GM21367 (cell line): ENCODE data around the gene FCAMR.
"Not testable (repeated sequence)": the region's sequence is repeated elsewhere in the genome, so short reads cannot be mapped to it uniquely, and the experiment has no call there.

ENCODE experiments used
- ATAC-seq: cut with Tn5 transposase; IDR thresholded peaks from one replicate; pipeline ENCODE4 v1.9.1; 2021; ENCODE audit not compliant: unreplicated experiment

Gene FCAMR

DNA sequence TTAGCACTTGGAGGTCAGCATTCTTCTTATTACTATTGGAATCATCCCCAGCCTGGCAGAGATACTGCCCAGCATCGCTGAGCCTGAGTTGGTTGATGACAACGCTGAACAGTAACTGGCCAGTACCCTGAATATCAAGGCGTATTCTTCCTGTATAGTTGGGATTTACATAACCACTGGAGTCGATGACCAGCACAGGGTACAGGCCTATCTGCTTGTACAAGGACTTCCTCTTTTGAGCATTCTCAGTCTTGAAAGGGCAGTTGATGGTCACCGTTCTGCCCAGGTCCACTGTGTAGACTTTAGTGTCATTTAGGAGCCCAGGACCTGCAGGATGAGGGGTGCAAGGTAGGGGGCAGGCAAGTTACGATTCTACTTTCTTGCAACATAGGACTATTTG is 32.8 kb downstream of the FCAMR start:
- ATAC-seq: no peak

DNA sequence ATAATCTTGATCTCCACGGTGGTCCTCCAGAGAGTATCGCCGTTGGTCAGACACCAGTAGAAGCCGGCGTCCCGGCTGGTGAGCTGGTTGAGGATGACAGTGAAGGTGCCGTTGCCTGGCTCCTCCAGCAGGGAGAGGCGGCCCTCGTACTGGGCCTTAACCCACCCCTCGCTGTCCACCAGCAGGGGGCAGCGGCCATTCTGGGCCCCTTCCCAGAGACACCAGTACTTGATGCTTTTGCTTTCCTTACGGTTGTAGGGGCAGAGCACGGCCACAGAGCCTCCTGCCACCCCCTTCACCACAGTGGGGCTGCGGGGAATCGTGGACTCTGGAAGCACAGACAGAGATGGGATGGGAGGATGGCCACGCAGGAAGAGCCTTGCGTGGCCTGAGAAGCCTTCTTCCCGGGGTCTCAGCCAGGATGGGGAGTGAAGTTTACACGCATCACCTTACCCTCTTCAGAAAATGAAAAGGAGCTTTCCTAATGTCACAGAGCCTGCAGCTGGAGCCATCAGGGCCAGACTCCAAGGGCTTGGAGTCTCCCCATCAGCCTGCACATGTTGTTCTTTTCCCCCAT is 34.7 kb downstream of the FCAMR start:
- no peak for ATAC-seq

DNA sequence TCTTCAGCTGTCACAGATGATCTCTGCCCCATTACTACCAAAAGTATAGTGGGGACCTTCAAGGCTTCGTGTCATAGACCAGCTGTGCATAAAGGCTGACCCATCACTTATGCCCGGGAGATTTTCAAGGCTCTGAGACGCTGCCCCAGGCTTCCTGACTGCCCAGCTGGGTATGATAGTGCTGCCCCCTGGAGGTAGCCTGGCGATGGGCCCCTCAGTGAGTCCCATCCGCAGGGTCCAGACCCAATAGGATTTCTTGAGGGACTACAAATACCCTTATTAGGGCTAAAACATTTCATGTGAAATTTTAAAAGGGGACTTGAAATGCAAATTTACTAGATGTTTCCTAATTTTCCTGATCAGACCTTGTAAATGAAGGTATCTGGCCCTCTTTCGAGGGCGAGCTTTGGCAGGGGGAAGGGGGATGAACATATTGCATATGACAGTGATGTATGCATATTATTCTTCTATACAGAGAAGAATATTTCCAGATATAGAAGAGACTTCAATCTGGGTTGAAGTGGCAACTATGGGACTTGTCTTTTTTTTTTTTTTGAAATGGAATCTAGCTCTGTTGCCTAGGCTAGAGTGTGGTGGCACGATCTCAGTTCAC is 36.8 kb downstream of the FCAMR start:
- no peak for ATAC-seq

DNA sequence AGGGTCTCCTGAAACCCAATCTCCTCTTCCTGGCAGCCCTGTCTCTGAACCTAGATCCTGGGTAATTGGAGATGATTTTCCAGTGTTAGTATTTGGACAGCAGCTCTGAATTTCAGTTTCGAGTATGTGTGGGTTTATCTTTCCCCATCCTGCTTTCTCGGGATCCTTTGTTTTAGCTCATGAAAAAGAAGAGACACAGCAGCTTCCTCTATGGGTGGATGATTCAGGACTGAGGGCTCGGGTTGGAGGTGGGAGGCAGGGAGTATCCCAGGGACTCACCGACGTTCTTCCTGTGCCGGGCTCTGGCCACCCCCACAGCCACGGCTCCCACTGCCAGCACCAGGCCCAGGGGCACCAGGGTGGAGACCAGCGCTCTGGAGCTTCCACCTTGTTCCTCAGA is 38.1 kb downstream of the FCAMR start:
- ATAC-seq: no peak

DNA sequence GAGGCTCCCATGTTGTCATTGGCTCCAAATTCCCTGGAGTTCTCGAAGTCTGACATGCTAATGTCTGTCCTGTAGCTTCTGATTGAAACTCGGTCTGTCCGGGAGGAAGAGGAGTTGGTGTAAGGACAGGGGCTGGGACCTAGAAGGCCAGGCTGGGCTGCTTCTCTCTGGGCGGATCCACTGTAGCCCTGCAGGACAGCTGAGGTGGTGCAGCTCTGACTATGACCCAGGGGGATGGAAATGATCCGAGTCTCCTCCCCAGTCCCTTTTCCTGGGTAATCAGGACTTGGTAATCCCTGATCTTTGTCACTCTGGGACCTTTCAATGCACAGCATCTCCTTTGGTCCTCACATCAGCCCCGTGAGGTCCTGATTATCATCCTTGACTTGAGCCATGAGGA is 38.6 kb downstream of the FCAMR start:
- no peak for ATAC-seq

DNA sequence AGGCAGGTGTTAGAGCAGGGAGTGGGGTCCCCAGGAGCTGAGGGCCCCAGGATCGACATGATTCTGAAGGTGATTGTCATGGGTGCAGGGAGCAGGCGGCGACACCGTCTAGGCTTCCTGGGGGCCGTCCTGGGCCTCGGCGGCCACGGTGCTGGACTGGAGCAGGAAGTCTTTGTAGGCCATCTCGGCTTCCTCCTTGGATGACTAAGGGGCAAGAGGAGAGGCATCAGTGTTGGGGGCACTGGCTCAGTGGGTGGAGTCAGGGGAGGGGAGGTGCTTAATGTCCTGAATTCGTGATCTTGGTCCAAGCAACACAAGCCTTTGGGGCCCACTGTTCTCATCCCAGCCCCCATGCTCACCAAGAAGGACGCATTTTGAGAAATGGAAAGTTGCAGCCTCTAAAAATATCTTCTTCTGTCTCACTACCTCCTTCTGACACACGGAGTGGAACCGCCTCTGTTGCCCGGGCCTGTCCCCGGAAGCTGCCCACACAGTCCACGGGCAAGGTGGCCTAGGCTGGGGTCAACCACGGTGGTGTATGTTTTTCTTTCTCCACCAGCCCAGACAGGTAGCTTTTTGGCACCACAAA is 40.0 kb downstream of the FCAMR start:
- peak; percentile 70 for ATAC-seq

DNA sequence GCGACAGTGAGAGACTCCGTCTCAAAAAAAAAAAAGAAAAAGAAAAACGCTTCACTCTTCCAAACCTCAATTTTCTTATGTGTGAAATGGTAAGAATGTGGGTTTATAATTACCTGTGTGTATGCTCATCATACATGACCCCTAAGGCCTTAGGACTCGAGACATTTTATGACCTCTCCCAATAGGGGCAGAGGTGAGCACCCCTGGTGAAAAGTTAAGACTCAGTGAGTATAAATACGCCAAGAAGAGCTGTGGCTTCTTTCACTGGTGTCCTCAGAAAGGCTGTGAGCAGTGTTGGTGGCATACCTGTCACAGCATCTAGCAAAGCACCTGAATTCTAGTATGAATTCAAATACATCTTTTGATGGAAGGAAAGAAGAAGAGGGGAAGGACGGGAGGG is 40.7 kb downstream of the FCAMR start:
- no peak for ATAC-seq

DNA sequence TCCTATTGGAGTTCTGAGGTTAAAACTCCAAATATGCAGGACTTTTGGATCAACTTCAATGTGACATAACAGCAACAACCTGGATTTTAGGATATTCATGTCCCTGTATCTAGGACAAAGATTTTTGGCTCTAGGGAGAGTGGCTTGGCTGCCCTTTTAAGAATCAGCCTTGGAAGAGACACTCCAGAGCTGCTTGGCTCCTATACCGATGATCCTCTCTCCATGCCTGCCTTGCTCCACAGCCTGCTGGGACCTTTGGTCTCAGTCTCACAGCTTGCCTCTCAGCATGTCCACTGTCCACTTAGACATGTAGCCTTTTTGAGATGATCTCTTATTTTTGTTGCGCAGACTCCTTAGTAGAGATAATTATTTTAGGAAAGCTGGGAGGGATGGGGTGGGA is 44.0 kb downstream of the FCAMR start:
- ATAC-seq: no peak

DNA sequence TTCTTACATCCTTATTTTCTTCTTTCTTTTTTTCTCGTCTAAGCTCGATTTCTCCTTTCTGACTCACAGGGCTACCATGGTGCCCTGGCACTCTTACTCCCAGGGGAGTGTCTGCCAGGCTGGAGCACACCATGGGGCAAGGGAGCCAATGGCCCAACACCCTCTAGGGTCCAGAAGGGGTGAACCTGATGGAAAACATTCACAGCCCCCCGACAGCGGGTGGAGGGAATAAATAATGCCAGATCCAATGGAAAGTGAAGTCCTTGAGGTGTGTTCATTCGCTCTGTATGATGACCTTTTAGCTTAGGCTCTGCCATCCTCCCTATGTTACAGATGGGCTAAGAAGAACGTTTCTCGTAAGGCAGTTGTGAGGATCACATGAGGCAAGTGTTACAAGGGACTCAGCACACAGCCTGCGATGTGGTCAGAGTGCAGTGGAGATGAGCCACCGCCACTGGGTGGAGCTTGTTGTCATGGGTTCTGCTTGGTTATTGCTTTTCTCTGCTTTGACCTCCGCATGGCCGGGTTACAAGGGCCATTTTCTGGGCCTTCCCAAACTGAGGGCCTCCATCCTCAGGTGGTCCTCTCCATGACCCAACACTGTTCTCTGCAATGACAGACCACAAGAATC is 45.0 kb downstream of the FCAMR start:
- ATAC-seq: peak; percentile 49

DNA sequence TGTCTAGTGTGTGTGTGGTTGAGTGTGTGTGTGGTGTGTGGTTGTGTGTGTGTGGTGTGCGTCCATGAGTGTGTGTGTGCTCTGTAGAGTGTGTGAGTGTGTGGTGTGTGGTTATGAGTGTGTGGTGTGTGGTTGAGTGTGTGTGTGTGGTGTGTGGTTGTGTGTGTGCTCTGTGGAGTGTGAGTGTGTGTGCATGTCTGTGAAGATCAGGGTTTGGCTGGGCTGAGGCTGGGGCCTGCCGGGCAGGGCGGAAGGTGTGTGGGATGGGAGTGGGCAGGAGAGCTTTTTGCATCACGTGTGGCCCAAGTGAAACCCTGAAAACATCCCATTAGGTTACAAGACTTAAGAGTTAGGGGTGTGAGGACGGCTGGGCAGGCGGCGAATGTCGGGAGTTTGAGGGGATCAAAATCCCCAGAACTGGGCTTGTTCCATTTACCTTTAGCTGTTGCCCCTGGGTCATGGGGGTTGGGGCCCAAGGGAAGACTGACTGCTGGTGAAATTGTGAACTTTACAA is 45.6 kb downstream of the FCAMR start:
- ATAC-seq: peak; percentile 24

DNA sequence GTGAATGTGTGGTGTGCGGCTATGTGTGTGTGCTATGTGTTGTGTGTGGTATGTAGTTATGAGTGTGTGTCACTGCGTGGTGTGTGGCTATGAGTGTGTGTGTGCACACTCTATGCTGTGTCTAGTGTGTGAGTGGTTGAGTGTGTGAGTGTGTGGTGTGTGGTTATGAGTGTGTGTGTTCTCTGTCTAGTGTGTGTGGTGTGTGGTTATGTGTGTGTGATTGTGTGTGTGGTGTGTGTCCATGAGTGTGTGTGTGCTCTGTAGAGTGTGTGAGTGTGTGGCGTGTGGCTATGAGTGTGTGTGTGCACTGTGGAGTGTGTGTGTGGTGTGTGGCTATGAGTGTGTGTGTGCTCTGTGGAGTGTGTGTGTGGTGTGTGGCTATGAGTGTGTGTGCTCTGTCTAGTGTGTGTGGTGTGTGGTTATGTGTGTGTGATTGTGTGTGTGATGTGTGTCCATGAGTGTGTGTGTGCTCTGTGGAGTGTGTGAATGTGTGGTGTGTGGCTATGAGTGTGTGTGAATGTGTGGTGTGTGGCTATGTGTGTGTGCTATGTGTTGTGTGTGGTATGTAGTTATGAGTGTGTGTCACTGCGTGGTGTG is 46.2 kb downstream of the FCAMR start:
- ATAC-seq: not testable (repeated sequence)

DNA sequence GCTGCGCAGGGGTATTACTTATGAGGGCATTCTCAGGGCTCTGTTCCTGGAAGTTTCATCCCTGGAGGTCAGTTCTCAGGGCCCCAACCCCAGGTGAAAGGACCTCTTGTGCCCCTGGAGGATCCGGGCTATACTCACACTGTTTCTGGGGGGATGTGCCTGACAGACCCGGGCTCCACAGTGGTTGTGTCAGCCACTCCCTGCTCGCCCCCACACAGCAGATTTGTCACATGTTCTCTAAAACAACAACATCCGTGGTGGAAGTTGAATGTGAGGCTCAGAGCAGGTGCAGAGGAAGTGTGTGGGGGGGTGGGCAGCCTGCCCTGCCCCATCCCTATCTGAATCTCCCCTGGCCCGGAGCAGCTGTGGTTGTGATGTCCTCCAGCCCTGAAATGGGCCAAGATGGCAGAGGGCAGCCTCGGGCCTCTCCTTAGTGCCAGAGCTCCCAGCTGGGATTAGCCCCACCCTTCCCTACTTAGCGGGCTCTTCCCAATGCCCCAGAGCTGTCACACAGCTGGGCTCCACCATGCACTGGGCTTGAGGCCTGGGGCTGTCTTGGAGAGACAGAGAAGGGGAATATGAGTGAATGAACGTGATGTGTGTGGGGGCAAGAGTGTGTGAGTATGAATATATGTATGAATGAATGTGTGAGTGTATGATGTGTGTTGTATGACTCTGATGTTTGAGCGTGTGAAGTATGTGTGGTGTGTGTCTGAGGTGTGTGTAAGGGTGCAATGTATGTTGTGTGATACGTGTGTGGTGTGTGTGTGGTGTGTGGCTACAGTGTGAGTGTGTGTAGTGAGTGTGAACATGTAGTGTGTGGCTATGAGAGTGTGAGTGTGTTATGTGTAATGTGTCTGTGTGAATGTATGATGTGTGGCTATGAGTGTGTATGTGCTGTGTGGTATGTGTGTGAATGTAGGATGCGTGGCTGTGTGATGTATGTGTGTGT is 47.0 kb downstream of the FCAMR start:
- peak; percentile 36 for ATAC-seq

DNA sequence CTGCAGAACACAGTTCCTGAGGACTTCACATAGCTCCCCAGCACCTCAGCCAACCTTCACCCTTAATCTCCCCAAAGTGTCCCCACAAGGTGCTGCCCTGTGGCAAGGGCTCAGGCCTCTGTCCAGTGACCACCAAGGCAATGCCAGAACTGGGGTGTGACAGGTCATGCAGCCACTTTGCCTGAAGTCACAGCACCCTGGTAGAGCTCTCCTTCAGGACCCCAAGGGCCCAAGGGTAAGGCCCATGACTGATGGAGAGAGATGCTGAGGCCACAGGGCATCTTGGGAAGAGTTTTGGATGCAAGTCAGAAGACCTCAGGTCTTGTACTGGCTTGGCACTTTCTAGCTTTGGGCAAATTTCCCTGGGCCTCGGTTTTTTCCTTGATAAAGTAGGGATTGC is 47.7 kb downstream of the FCAMR start:
- no peak for ATAC-seq

DNA sequence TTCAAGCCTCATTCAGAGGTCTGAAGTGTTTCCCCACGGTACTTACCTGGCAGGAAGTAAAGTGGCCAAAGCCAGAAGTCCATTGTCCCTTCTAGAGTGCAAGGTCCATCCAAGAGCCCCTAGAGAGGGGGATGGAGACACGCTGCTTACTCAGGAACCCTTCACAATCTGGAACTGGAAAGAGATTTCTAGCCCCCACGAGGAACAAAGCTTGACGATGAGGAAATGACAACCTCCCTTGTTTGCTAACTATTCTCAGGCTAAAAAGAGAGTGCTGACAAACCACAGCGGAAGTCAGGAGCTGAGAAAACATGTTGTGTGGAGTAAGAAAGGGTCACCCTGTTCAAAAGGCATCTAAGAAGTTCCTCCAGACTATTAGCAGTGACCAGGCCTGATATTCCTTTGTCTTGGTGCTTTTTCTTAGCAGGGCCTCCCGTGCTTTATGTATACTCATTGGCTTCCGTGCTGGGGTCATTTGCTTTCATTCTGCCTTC is 48.4 kb downstream of the FCAMR start, which contains the start of gene FCMR:
Gene FCMR, minus strand, starts transcription at position 170 of the 494 bp plus-strand sequence. Its CDS starts 87 bp downstream, at position 83.
- ATAC-seq: no peak

DNA sequence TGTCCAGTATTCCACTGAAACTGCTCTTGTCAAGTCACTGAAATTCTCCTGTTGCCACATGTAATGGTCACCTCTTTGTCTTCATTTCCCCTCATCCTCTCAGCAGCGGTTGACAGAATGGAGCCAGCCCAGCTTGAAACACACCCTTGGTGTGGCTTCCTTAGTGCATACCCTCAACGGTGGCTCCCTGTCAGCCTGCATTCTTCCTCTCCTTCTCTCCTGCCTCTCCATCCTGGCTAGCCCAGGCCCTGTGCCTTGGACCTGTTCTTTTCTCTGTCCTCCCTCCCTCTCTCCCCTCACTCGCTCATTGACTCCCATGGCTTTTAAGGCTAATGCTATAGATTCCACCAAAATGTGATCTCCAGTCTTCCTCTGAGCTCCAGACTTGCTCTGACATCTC is 52.2 kb downstream of the FCAMR start:
- no peak for ATAC-seq

DNA sequence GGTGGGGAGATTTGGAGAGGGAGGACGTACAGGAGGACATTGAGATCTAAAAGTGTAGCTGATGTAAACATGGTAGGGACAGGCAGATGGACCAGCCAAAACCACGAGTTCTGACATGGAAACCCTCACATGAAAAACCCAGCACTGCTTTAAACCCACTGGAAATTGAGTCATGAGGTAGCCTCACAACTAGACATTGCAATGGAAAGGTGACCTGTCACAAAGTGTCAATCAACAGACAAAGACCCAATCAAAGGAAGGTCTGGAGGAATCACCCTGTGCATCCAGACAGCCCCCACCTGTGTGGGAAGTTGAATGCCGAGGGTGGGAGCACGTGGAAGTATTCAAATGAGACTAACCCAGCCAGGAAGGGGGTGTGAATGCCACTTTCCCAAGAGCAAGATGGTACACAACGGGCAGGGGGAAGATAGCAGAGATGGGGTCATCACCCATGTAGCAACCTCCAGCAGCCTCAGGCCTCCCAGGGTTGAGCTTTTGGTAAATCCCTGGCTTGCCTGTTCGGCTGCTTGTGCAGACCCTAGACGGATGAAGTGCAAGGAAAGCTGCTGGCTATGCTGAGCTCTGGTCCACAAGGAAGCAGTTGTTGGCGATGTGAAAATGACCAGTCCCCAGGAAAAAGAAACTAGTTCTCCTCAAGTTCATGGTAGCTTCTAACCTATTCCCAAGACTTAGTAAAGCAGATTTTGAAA is 54.1 kb downstream of the FCAMR start:
- no peak for ATAC-seq

DNA sequence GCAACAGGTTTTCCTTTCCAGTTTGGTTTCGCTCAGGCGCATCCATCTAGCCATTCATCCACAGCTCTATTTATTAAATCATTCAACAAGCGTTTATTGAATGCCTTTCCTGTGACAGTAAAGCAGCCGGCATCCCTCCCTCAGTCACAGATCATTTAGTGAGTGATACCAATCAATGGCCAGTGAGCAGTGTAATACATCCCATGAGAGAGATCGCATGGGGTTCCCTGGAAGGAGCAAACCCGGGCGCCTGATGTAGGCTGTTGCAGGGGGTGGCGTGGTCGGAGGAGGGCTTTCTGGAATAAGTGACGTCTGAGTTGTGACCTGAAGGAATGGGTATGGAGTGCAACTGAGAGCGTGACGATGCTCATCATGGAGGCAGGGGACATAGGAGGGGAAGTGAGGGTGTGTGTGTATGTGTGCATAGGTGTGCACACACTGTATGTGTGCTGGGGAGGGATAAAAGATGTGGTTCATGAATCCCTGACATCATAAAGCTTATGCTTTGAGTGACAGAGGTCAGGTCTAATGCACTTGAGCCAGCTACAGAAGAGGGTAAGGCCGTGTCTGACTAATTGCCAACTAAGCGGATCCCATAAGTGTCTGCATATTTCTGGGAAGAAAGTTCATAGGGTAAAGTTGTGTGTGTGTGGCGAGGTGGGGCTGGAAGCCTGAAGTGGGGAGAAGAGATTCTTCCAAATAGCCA is 55.1 kb downstream of the FCAMR start:
- no peak for ATAC-seq

DNA sequence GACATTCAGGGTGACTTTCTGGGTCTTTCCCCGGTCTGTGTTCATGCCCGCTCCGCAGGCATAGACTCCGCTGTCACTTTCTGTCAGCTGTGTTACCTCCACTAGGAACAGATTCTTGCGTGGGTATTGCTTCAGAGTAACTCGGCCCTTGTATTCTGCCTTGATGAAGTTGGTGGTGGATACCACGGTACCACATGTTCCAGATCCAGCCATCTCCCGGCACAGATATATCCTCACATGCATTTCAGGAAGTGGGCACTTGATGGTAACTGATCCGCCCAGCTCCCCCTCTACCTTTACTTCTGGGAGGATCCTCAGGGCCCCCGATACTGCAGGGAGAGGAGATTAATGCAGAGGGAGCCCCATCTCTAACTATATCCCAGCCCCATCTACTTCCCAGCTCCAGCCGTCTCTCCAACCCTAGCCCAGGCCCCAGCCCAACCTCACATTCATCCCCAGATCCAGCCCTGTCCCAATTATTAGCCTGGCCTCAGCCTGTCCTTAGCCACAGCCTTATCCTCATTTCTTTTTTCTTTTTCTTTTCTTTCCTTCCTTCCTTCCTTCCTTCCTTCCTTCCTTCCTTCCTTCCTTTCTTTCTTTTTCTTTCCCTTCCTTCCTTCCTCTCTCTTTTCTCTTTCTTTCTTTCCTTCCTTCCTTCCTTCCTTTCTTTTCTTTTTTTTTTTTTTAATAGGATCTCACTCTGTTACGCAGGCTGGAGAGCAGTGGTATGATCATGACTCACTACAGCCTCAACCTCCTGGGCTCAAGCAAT is 56.3 kb downstream of the FCAMR start:
- no peak for ATAC-seq
